Smooth muscle cell (in vitro differentiated cells): ENCODE data around the gene PIM3. TPM values are rescaled to one million over a fixed set of nuclear protein-coding genes. Genes with fewer than 3 reads are reported as not detected.
A peak's percentile ranks its signal among the peaks of the same experiment; 100 is the strongest.

Experiments
- DNase-seq: peaks from one replicate; lab custom pipeline; 2025; ENCODE audit not compliant: unreplicated experiment; lab: John Stamatoyannopoulos, UW
- H2AFZ ChIP-seq: fragments of 200-600 bp; sonication (generic); 2 replicates; pipeline ENCODE4 v1.6.0; 2016; ENCODE audit warnings: antibody characterized with exemption, low read depth, mild to moderate bottlenecking
- H3F3A ChIP-seq: fragments of 200-600 bp; sonication (generic); 2 replicates; pipeline ENCODE4 v1.6.0; 2017; ENCODE audit warnings: antibody characterized with exemption, low read depth
- H3K27ac ChIP-seq: fragments of 200-600 bp; sonication (generic); 2 replicates; pipeline ENCODE4 v1.5.1; 2016; ENCODE audit warnings: low read depth, mild to moderate bottlenecking
- H3K27me3 ChIP-seq: fragments of 200-600 bp; sonication (generic); 2 replicates; pipeline ENCODE4 v1.6.1; 2016; ENCODE audit warnings: low read depth, mild to moderate bottlenecking
- H3K36me3 ChIP-seq: fragments of 200-600 bp; sonication (generic); 2 replicates; pipeline ENCODE4 v1.5.1; 2016; ENCODE audit warnings: low read depth
- H3K4me1 ChIP-seq: fragments of 200-600 bp; sonication (generic); 2 replicates; pipeline ENCODE4 v1.5.1; 2016; ENCODE audit warnings: low read depth
- H3K4me2 ChIP-seq: fragments of 200-600 bp; sonication (generic); 2 replicates; pipeline ENCODE4 v1.6.0; 2016; ENCODE audit warnings: mild to moderate bottlenecking
- H3K4me3 ChIP-seq: fragments of 200-600 bp; sonication (generic); 2 replicates; pipeline ENCODE4 v1.5.1; 2016; ENCODE audit warnings: mild to moderate bottlenecking
- H3K79me2 ChIP-seq: fragments of 200-600 bp; sonication (generic); 2 replicates; pipeline ENCODE4 v1.6.0; 2016; ENCODE audit warnings: low read depth, mild to moderate bottlenecking
- H3K9ac ChIP-seq: fragments of 200-600 bp; sonication (generic); 2 replicates; pipeline ENCODE4 v1.6.0; 2016; ENCODE audit warnings: low read depth
- H3K9me3 ChIP-seq: fragments of 200-600 bp; sonication (generic); replicated peaks from 2 replicates; pipeline ENCODE4 v1.5.1; 2016; ENCODE audit warnings: low read depth
- H4K20me1 ChIP-seq: fragments of 200-600 bp; sonication (generic); 2 replicates; pipeline ENCODE4 v1.6.0; 2016; ENCODE audit warnings: low read depth
- CTCF ChIP-seq: fragments of 200-600 bp; sonication (generic); IDR thresholded peaks from 2 replicates; pipeline ENCODE4 v1.5.1; 2017; ENCODE audit warnings: borderline replicate concordance, mild to moderate bottlenecking, antibody characterized with exemption; ENCODE audit not compliant: insufficient read depth, poor library complexity, severe bottlenecking
- WGBS: methylation state at CpG from one replicate; pipeline ENCODE4 v1.1.7; 2016; ENCODE audit warnings: low lambda C conversion rate; 5-methylcytosine and 5-hydroxymethylcytosine counted together
- polyA plus RNA-seq: library from polyadenylated mRNA; unstranded; fragments of >200 nt; fragmentation: Nextera tagmentation; extraction: Ambion mirVana; gene quantifications from 2 replicates; pipeline ENCODE4 v1.2.1, GENCODE V29; 2016
- total RNA-seq: library from RNA; depleted of rRNA; stranded (reverse); fragments of >200 nt; gene quantifications from 2 replicates; pipeline ENCODE4 v1.2.3, GENCODE V29; 2014

Gene PIM3
- total and polyA plus RNA-seq, 2 experiments from 2014 or later, result 19.1 to 43.3 TPM

GRCh38 chr22:49929211-49929979 is 31.2 kb upstream of the PIM3 start:
- Histone ChIP-seq H3K4me2 (peak overlapping the region; percentile 75), H3K27ac (no peak overlapping the region), H4K20me1 (no peaks in the 10 kb centered on the region), H3K9ac (no peak overlapping the region), H3K79me2 (no peaks in the 10 kb centered on the region), H3K36me3 (no peaks in the 10 kb centered on the region), H3F3A (no peaks in the 10 kb centered on the region), H3K27me3 (no peaks in the 10 kb centered on the region), H3K4me3 (no peak overlapping the region), H2AFZ (no peak overlapping the region), H3K9me3 (no peaks in the 10 kb centered on the region), H3K4me1 (no peaks in the 10 kb centered on the region)
- no peak for DNase-seq
- 13% methylated on average over 35 of the region's 75 CpGs for WGBS
- peak; percentile 84 for TF ChIP-seq CTCF

- no peak for TF ChIP-seq CTCF
- DNase-seq, result no peak
- 74% methylated on average over 21 of the region's 21 CpGs for WGBS
Observed at GRCh38 chr22:49929994-49930575, 30.5 kb upstream of the PIM3 start.

GRCh38 chr22:49930596-49931412 is 29.8 kb upstream of the PIM3 start:
- WGBS, result 74% methylated on average over 14 of the region's 14 CpGs
- Histone ChIP-seq H3K4me3 (no peak overlapping the region), H2AFZ (no peak overlapping the region), H3K4me1 (no peaks in the 10 kb centered on the region), H3K36me3 (no peaks in the 10 kb centered on the region), H3F3A (no peaks in the 10 kb centered on the region), H3K27me3 (no peaks in the 10 kb centered on the region), H3K27ac (no peak overlapping the region), H3K79me2 (no peaks in the 10 kb centered on the region), H4K20me1 (no peaks in the 10 kb centered on the region), H3K9ac (no peak overlapping the region), H3K4me2 (no peak overlapping the region), H3K9me3 (no peaks in the 10 kb centered on the region)
- no peak for DNase-seq
- TF ChIP-seq CTCF, result peak; percentile 43

More at GRCh38 chr22:49929994-49930575, 30.5 kb upstream of the PIM3 start:
- H3K4me2 ChIP-seq, result no peak overlapping the region
- H3K27ac ChIP-seq, result no peak overlapping the region
- H3F3A ChIP-seq, result no peaks in the 10 kb centered on the region
- no peak overlapping the region for H3K4me3 ChIP-seq
- no peaks in the 10 kb centered on the region for H4K20me1 ChIP-seq
- no peak overlapping the region for H3K9ac ChIP-seq
- no peak overlapping the region for H2AFZ ChIP-seq
- no peaks in the 10 kb centered on the region for H3K36me3 ChIP-seq
- no peaks in the 10 kb centered on the region for H3K27me3 ChIP-seq
- H3K9me3 ChIP-seq, result no peaks in the 10 kb centered on the region
- H3K4me1 ChIP-seq, result no peaks in the 10 kb centered on the region
- no peaks in the 10 kb centered on the region for H3K79me2 ChIP-seq
